ENCODE results near the gene STYK1.

STYK1 gene

DNA sequence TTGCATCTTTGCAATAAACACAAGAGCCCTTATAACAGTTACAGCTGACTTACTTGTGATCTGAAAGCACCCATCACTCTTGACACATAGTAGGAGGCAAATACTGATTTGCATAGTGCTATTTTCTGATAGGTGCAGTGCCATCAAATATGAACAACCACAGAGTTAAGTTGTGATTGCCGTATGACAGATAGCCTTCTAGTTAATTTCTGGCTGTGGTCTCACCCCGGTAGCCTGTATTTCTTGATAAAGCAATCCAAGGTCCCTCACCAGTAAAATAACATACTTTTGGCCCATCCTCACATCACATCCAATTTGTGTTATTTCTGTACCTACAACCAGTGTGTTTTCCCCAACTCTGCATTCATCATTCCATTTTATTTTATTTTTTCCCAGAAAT lies 23.3 kb upstream of the STYK1 start:
- H3K4me3 ChIP-seq (ENCODE audit: control insufficient read depth, low read depth, low read length), result no peak overlapping the region
- no peak for DNase-seq (ENCODE audit: low read depth)
- TF ChIP-seq, protein P1, sequence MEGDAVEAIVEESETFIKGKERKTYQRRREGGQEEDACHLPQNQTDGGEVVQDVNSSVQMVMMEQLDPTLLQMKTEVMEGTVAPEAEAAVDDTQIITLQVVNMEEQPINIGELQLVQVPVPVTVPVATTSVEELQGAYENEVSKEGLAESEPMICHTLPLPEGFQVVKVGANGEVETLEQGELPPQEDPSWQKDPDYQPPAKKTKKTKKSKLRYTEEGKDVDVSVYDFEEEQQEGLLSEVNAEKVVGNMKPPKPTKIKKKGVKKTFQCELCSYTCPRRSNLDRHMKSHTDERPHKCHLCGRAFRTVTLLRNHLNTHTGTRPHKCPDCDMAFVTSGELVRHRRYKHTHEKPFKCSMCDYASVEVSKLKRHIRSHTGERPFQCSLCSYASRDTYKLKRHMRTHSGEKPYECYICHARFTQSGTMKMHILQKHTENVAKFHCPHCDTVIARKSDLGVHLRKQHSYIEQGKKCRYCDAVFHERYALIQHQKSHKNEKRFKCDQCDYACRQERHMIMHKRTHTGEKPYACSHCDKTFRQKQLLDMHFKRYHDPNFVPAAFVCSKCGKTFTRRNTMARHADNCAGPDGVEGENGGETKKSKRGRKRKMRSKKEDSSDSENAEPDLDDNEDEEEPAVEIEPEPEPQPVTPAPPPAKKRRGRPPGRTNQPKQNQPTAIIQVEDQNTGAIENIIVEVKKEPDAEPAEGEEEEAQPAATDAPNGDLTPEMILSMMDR (conservative IDR thresholded peaks at IDR 0.05; ENCODE audit: control insufficient read depth, insufficient read depth, low read depth, low read length), result no peak

DNA sequence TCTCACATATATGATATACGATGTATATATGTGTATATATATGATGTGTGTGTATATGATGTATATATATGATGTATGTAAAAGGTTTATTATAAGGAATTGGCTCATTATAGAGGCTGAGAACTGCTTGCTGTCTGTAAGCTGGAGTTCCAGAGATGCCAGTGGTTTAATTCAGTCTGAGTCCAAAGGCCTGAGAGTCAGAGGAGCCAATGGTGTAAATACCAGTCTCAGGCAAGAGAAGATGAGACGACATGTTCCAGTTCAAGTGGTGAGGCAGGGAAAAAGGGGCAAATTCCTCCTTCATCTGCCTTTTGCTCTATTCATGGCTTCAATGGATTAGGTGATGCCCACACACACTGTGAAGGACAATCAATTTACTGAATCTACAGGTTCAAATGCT lies 17.1 kb upstream of the STYK1 start:
- no peak overlapping the region for H3K4me3 ChIP-seq (ENCODE audit: control insufficient read depth, low read depth, low read length)
- no peak for DNase-seq (ENCODE audit: low read depth)
- TF ChIP-seq, protein P1 (conservative IDR thresholded peaks at IDR 0.05; ENCODE audit: control insufficient read depth, insufficient read depth, low read depth, low read length), result no peak

DNA sequence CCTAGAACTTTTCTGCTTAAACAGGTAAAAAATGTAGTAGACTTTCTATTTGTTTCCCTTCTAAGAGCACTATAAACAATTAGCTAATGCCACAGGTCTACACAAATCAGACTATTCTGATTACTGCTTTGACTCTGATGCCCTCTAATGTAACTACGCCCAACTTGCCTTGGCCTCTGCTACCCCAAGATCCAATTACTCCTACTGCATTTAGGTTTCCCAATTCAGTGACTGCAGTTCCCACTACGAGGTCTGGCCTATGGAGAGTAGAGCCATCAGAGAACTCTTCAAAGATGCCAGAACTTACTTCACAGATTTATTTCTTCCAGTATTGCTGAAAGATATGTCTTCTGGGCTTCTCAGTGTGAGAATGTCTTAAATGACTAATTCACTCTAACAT lies 15.3 kb upstream of the STYK1 start:
- TF ChIP-seq, protein P1 (conservative IDR thresholded peaks at IDR 0.05; ENCODE audit: control insufficient read depth, insufficient read depth, low read depth, low read length), result no peak
- DNase-seq (ENCODE audit: low read depth), result no peak

DNA sequence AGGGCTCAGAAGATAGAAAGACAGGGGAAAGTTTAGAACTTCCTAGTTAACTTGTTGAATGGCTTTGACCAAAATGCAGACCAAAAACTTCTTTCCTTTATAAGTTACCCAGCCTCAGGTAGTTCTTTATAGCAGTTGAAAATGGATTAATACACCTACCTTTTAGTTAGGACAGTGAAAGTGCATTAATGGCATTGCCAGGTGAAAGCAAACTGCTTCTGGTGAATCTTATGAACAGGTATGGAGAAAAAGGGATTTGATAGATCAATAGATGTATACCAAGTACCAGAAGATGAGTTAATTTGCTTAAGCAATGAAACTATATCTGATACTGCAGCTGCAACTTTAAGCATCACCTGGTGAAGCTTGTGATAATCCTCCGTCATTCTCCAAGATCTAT lies 14.2 kb upstream of the STYK1 start:
- TF ChIP-seq, protein P1 (conservative IDR thresholded peaks at IDR 0.05; ENCODE audit: control insufficient read depth, insufficient read depth, low read depth, low read length), result no peak
- H3K4me3 ChIP-seq (ENCODE audit: control insufficient read depth, low read depth, low read length), result no peak overlapping the region
- no peak for DNase-seq (ENCODE audit: low read depth)

More for the DNA sequence above, 15.3 kb upstream of the STYK1 start:
- no peak overlapping the region for H3K4me3 ChIP-seq (ENCODE audit: control insufficient read depth, low read depth, low read length)

DNA sequence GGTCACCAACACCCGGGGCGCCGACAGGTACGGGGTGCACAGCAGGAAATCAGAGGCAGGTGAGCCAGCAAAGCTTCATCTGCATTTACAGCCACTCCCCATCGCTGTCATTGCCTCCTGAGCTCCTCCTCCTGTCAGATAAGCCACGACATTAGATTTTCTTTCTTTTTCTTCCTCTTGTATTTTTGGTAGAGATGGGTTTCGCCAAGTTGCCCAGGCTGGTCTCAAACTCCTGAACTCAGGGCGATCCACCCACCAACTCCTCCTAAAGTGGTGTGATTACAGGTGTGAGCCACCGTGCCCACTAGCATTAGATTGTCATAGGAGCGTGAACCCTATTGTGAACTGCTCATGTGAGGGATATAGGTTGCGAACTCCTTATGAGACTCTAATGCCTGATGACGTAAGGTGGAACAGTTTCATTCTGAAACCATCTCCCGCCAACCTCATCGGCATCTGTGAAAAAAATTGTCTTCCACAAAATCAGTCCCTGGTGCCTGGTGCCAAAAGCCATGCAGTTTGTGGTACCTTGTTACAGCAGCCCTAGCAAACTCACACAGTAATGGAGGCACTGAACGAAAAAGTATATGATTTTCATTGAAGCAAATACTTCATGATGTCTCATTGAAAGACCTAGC lies 1.5 kb downstream of the STYK1 start:
- no peak overlapping the region for H3K4me3 ChIP-seq (ENCODE audit: control insufficient read depth, low read depth, low read length)
- no peak for DNase-seq (ENCODE audit: low read depth)
- TF ChIP-seq, protein P1 (conservative IDR thresholded peaks at IDR 0.05; ENCODE audit: control insufficient read depth, insufficient read depth, low read depth, low read length), result no peak

DNA sequence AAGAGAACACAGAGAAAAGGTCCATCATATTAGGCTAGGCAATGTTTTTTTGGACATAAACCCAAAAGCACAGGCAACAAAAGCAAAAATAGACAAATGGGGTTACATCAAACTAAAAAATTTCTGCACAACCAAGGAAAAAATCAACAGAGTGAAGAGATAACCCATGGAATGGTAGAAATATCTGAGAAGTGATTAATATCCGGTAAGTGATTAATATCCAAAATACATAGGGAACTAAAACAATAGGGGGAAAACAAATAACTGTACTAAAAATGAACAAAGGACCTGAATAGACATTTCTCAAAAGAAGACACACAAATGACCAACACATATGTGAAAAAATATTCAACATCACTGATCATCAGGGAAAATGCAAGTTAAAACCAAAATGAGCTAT lies 4.3 kb downstream of the STYK1 start:
- DNase-seq (ENCODE audit: low read depth), result no peak
- TF ChIP-seq, protein P1 (conservative IDR thresholded peaks at IDR 0.05; ENCODE audit: control insufficient read depth, insufficient read depth, low read depth, low read length), result no peak
- H3K4me3 ChIP-seq (ENCODE audit: control insufficient read depth, low read depth, low read length), result no peak overlapping the region

DNA sequence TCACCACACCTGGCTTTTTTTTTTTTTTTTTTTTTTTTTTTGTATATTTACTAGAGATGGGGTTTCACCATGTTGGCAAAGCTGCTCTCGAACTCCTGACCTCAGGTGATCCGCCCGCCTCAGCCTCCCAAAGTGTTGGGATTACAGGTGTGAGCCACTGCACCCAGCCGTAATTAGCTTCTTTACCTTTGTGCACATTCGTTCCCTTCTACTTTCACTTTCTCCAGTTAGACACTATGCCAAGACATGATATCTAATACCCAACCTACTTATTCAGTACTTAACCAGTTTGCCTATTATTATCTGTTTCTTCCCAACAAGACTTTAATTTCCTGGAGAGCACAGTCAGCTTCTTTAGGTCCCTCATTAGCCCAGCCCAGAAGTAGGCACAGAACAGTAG lies 5.3 kb downstream of the STYK1 start:
- H3K4me3 ChIP-seq (ENCODE audit: control insufficient read depth, low read depth, low read length), result no peak overlapping the region
- DNase-seq (ENCODE audit: low read depth), result no peak
- TF ChIP-seq, protein P1 (conservative IDR thresholded peaks at IDR 0.05; ENCODE audit: control insufficient read depth, insufficient read depth, low read depth, low read length), result no peak

Measured in fibroblast of mammary gland (primary cell).